Nephron (organoid): ENCODE measurements around the gene TBL1XR1.

Source experiments
- H3K27ac Mint-ChIP-seq, 3 experiments: 2 replicates each; pipeline ENCODE4 v1.8.0; 2020; ENCODE audit warnings: mixed read lengths in 3 of 3, mild to moderate bottlenecking in 2 of 3, moderate library complexity in 1 of 3
- H3K27me3 Mint-ChIP-seq: 2 replicates; pipeline ENCODE4 v1.8.0; 2021; ENCODE audit warnings: low read depth, mild to moderate bottlenecking, moderate library complexity, mixed read lengths
- H3K36me3 Mint-ChIP-seq: 2 replicates; pipeline ENCODE4 v1.8.0; 2020; ENCODE audit warnings: low read depth, mixed read lengths
- H3K4me1 Mint-ChIP-seq: 2 replicates; pipeline ENCODE4 v1.8.0; 2020; ENCODE audit warnings: mixed read lengths
- H3K4me3 Mint-ChIP-seq, 3 experiments: 2 replicates each; pipeline ENCODE4 v1.8.0; 2020; ENCODE audit warnings: mild to moderate bottlenecking in 3 of 3, mixed read lengths in 3 of 3, moderate library complexity in 2 of 3
- H3K9me3 Mint-ChIP-seq: 2 replicates; pipeline ENCODE4 v1.8.0; 2020; ENCODE audit warnings: mixed read lengths
- CTCF ChIP-seq, 3 experiments: fragments of 200-600 bp; sonication (generic); IDR thresholded peaks; one replicate each; pipeline ENCODE4 v1.5.0; 2021; ENCODE audit warnings: antibody characterized with exemption in 3 of 3; ENCODE audit not compliant: unreplicated experiment in 3 of 3

The TBL1XR1 gene

GRCh38 chr3:176977331-176977730, 220.0 kb downstream of the TBL1XR1 start:
- H3K27me3 Mint-ChIP-seq, result no peaks in the 10 kb centered on the region
- no peak overlapping the region for H3K4me3 Mint-ChIP-seq
- TF ChIP-seq CTCF (IDR thresholded peaks at IDR 0.05; ENCODE audit: unreplicated experiment in 3 of 3), result no peak
- peaks cover 3% of the 10 kb centered on the region for H3K9me3 Mint-ChIP-seq
- H3K36me3 Mint-ChIP-seq, result no peaks in the 10 kb centered on the region
- H3K4me1 Mint-ChIP-seq, result no peaks in the 10 kb centered on the region
- H3K27ac Mint-ChIP-seq, result no peak overlapping the region

- no peaks in the 10 kb centered on the region for H3K4me1 Mint-ChIP-seq
- TF ChIP-seq CTCF (IDR thresholded peaks at IDR 0.05; ENCODE audit: unreplicated experiment in 3 of 3), result no peak
- no peaks in the 10 kb centered on the region for H3K9me3 Mint-ChIP-seq
- H3K27ac Mint-ChIP-seq, result no peak overlapping the region
- H3K36me3 Mint-ChIP-seq, result no peaks in the 10 kb centered on the region
- no peak overlapping the region for H3K4me3 Mint-ChIP-seq
- no peaks in the 10 kb centered on the region for H3K27me3 Mint-ChIP-seq
Measured at GRCh38 chr3:176976586-176976985, 220.7 kb downstream of the TBL1XR1 start.

GRCh38 chr3:176974279-176974678, 223.0 kb downstream of the TBL1XR1 start:
- Mint-ChIP-seq H3K9me3 (no peaks in the 10 kb centered on the region), H3K4me3 (no peak overlapping the region), H3K27ac (no peak overlapping the region), H3K27me3 (no peaks in the 10 kb centered on the region), H3K36me3 (no peaks in the 10 kb centered on the region), H3K4me1 (peaks cover 8% of the 10 kb centered on the region)
- TF ChIP-seq CTCF (IDR thresholded peaks at IDR 0.05; ENCODE audit: unreplicated experiment in 3 of 3), result no peak

- no peak for TF ChIP-seq CTCF (IDR thresholded peaks at IDR 0.05; ENCODE audit: unreplicated experiment in 3 of 3)
- no peaks in the 10 kb centered on the region for H3K27me3 Mint-ChIP-seq
- no peaks in the 10 kb centered on the region for H3K36me3 Mint-ChIP-seq
- H3K4me3 Mint-ChIP-seq, result no peak overlapping the region
- peaks cover 33% of the 10 kb centered on the region for H3K4me1 Mint-ChIP-seq
- no peaks in the 10 kb centered on the region for H3K9me3 Mint-ChIP-seq
- no peak overlapping the region for H3K27ac Mint-ChIP-seq
Measured at GRCh38 chr3:176971613-176972174, 225.6 kb downstream of the TBL1XR1 start.

GRCh38 chr3:176970770-176971169, 226.5 kb downstream of the TBL1XR1 start:
- Mint-ChIP-seq H3K4me1 (peaks cover 37% of the 10 kb centered on the region), H3K36me3 (no peaks in the 10 kb centered on the region), H3K27ac (no peak overlapping the region), H3K4me3 (no peak overlapping the region), H3K9me3 (no peaks in the 10 kb centered on the region), H3K27me3 (no peaks in the 10 kb centered on the region)
- TF ChIP-seq CTCF (IDR thresholded peaks at IDR 0.05; ENCODE audit: unreplicated experiment in 3 of 3), result no peak

- H3K9me3 Mint-ChIP-seq, result no peaks in the 10 kb centered on the region
- H3K4me3 Mint-ChIP-seq, result no peak overlapping the region
- peaks cover 43% of the 10 kb centered on the region for H3K4me1 Mint-ChIP-seq
- H3K36me3 Mint-ChIP-seq, result no peaks in the 10 kb centered on the region
- H3K27ac Mint-ChIP-seq, result peak overlapping the region in 2 of 3 experiments; percentile 81 to 83
- TF ChIP-seq CTCF (IDR thresholded peaks at IDR 0.05; ENCODE audit: unreplicated experiment in 3 of 3), result no peak
- H3K27me3 Mint-ChIP-seq, result no peaks in the 10 kb centered on the region
Measured at GRCh38 chr3:176969506-176969905, 227.8 kb downstream of the TBL1XR1 start.
